Measurements from ENCODE around the gene KCNG3. TPM values are rescaled to one million over a fixed set of nuclear protein-coding genes. Genes with fewer than 3 reads are reported as not detected.

KCNG3 gene
- total RNA-seq, 2 donors from 2014 or later = 0.78 TPM; not detected in 1

DNA sequence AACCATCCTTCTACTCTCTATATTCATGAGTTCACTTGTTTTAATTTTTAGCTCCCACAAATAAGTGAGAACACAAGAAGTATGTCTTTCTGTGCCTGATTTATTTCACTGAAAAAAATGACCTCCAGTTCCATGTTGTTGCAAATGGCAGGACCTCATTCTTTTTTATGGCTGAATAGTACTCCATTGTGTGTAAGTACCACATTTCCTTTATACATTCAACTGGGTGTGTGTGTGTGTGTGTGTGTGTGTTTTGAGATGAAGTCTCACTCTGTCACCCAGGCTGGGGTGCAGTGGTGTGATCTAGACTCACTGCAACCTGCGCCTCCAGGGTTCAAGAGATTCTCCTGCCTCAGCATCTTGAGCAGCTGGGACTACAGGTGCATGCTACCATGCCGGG lies 41.2 kb downstream of the KCNG3 start:
- TF ChIP-seq, protein P1, sequence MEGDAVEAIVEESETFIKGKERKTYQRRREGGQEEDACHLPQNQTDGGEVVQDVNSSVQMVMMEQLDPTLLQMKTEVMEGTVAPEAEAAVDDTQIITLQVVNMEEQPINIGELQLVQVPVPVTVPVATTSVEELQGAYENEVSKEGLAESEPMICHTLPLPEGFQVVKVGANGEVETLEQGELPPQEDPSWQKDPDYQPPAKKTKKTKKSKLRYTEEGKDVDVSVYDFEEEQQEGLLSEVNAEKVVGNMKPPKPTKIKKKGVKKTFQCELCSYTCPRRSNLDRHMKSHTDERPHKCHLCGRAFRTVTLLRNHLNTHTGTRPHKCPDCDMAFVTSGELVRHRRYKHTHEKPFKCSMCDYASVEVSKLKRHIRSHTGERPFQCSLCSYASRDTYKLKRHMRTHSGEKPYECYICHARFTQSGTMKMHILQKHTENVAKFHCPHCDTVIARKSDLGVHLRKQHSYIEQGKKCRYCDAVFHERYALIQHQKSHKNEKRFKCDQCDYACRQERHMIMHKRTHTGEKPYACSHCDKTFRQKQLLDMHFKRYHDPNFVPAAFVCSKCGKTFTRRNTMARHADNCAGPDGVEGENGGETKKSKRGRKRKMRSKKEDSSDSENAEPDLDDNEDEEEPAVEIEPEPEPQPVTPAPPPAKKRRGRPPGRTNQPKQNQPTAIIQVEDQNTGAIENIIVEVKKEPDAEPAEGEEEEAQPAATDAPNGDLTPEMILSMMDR (IDR thresholded peaks at IDR 0.05) = no peak
- ATAC-seq (ENCODE audit: insufficient number of reproducible peaks, low FRiP score, low read depth) = no peak

DNA sequence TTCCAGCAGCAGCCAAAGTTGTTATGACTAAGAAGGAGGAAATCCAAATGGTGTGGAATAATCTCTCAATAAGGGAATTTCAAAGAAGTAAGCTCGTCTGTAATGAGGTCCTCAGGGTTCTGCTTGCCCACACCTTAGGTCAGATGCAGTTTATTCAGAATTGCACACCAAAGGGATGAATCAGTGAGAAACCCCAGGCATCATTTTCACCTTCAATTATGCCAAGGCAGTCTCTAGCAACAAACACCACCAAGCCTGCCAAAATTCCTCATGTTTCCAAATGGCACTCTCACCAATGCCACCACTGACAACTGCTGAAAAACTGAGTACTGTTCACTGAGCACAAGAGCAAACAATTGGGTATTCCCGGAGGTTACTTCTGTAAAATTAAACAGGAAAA lies 43.6 kb downstream of the KCNG3 start:
- Histone ChIP-seq H3K36me3 (no peaks in the 10 kb centered on the region), H3K4me1 (ENCODE audit: control insufficient read depth in 1 of 2, low read depth in 2 of 2) (no peaks in the 10 kb centered on the region), H3K27ac (no peak overlapping the region), H3K9me3 (no peaks in the 10 kb centered on the region), H3K27me3 (replicated peaks; ENCODE audit: insufficient read depth) (no peaks in the 10 kb centered on the region), H3K4me3 (no peak overlapping the region)
- DNase-seq (ENCODE audit: low spot score) (no peak), ATAC-seq (ENCODE audit: insufficient number of reproducible peaks, low FRiP score, low read depth) (no peak)
- TF ChIP-seq, protein P1 (IDR thresholded peaks at IDR 0.05) = no peak

More for the DNA sequence above, 41.2 kb downstream of the KCNG3 start:
- Histone ChIP-seq H3K27me3 (replicated peaks; ENCODE audit: insufficient read depth) (no peaks in the 10 kb centered on the region), H3K36me3 (no peaks in the 10 kb centered on the region), H3K27ac (no peak overlapping the region), H3K4me3 (no peak overlapping the region), H3K4me1 (ENCODE audit: control insufficient read depth in 1 of 2, low read depth in 2 of 2) (no peaks in the 10 kb centered on the region), H3K9me3 (no peaks in the 10 kb centered on the region)
- DNase-seq (ENCODE audit: low spot score) = no peak

DNA sequence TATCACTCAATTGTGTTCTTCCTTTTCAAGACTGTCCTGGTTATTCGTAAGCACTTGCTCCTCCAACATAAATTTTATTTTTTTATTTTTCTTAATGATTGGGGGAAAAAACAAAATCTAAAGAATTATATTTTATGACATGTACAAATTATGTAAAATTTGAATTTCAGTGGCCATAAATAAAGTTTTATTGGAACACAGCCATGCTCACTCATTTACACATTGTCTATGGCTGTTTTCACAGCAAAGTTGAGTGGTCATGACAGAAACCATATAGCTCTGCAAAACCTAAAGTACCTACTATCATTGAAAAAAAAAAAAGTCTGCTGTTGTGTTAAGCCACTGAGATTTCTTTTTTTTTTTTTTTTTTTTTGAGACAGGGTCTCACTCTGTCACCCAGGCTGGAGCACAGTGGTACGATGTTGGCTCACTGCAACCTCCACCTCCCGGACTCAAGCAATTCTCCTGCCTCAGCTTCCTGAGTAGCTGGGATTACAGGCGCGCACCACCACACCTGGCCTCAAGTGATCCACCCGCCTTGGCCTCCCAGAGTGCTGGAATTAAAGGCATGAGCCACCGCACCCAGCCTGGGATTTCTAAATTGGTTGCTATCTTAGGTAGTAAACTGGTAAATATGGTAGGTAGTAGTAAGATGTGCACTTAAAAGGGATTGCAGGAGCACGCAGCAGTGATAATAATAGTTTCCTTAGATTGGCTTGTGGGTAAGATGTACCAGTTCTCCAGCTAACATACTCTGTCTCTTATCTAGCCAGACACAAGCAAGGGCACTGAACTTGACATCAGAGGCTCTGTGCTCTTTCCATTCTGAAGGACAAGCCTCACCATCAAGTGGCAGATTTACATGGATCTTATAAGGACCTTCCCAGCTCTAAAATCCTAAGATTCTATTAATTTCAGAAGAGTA lies 44.4 kb downstream of the KCNG3 start:
- Histone ChIP-seq H3K4me1 (ENCODE audit: control insufficient read depth in 1 of 2, low read depth in 2 of 2) (no peaks in the 10 kb centered on the region), H3K36me3 (no peaks in the 10 kb centered on the region), H3K27ac (no peak overlapping the region), H3K9me3 (no peaks in the 10 kb centered on the region), H3K27me3 (replicated peaks; ENCODE audit: insufficient read depth) (no peaks in the 10 kb centered on the region), H3K4me3 (no peak overlapping the region)
- no peak for DNase-seq (ENCODE audit: low spot score)
- TF ChIP-seq, protein P1 (IDR thresholded peaks at IDR 0.05) = no peak
- ATAC-seq (ENCODE audit: insufficient number of reproducible peaks, low FRiP score, low read depth) = no peak

DNA sequence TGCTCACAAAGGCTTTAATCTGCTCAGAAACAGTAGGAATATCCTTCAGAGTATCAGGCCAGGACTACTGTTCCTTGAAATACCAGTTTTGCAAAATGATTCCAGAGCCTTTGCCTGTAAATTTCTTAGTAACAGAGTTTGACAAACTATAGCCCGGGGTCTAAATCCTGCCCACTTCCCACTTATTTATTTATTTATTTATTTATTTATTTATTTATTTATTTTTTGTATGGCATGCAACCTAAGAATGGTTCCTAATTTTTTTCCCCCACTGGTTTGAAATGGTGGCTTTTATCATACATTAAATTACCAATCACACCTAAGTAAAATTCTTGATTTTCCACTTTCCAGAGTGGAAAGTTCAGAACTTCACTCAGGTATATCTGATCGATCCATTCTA lies 45.6 kb downstream of the KCNG3 start:
- no peaks in the 10 kb centered on the region for H3K4me1 ChIP-seq (ENCODE audit: control insufficient read depth in 1 of 2, low read depth in 2 of 2)
- H3K36me3 ChIP-seq = no peaks in the 10 kb centered on the region
- ATAC-seq (ENCODE audit: insufficient number of reproducible peaks, low FRiP score, low read depth) (no peak), DNase-seq (ENCODE audit: low spot score) (no peak)
- H3K9me3 ChIP-seq = no peaks in the 10 kb centered on the region
- no peak overlapping the region for H3K4me3 ChIP-seq
- no peak overlapping the region for H3K27ac ChIP-seq
- TF ChIP-seq, protein P1 (IDR thresholded peaks at IDR 0.05) = no peak
- no peaks in the 10 kb centered on the region for H3K27me3 ChIP-seq (replicated peaks; ENCODE audit: insufficient read depth)

DNA sequence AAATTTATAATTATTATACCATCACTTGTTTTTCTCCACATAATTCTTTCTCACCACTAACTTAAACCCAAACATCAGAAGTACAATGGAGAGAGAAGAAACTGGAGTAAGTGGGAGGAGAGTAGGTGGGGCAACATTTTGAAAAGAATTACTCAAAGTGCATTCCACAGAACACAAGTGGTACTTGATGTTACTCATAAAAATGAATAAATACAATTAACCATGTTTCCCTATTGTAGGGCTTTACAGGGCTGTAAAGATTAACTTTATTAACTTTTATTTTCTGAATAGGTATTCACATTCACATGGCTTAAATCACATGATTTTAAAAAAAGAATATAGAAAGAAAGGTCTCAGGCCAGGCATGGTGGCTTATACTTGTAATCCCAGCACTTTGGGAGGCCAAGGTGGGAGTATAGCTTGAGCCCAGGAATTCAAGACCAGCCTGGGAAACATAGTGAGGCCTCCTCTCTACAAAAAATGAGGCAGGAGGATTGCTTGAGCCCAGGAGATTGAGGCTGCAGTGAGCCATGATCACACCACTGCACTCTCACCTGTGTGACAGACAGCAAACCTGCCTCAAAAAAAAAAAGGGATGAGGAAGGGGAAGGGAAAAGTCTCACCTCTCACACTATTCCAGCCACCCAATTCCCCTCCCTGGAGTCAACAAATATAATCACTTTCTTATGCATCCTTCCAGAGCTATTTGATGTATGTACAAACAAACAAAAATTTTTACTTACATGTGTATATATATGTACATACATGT lies 47.1 kb downstream of the KCNG3 start:
- Histone ChIP-seq H3K9me3 (no peaks in the 10 kb centered on the region), H3K4me1 (ENCODE audit: control insufficient read depth in 1 of 2, low read depth in 2 of 2) (no peaks in the 10 kb centered on the region), H3K4me3 (no peak overlapping the region), H3K27me3 (replicated peaks; ENCODE audit: insufficient read depth) (no peaks in the 10 kb centered on the region), H3K27ac (no peak overlapping the region), H3K36me3 (no peaks in the 10 kb centered on the region)
- ATAC-seq (ENCODE audit: insufficient number of reproducible peaks, low FRiP score, low read depth) (no peak), DNase-seq (ENCODE audit: low spot score) (no peak)
- TF ChIP-seq, protein P1 (IDR thresholded peaks at IDR 0.05) = no peak
